Liver (tissue), 9 donors: ENCODE data around the gene FBXO47. TPM values are rescaled to one million over a fixed set of nuclear protein-coding genes. Genes with fewer than 3 reads are reported as not detected.
"Not testable (repeated sequence)": the region's sequence is repeated elsewhere in the genome, so short reads cannot be mapped to it uniquely, and the experiment has no call there.

Experiments used
- DNase-seq: peaks from one replicate; pipeline ENCODE4 v3.0.0-alpha.2; 2017; ENCODE audit warnings: low spot score
- H3K27ac ChIP-seq, 2 donors: one replicate each; pipeline ENCODE4 v1.7.0; 2013; ENCODE audit warnings: inconsistent platforms in 2 of 2, low read length in 2 of 2, control low read depth in 1 of 2, low read depth in 1 of 2, mild to moderate bottlenecking in 1 of 2
- H3K27me3 ChIP-seq, 4 donors: one replicate each; pipeline versions ENCODE4 v1.6.1 to v1.7.0; 2013; ENCODE audit warnings: low read length in 3 of 4, inconsistent platforms in 1 of 4, mild to moderate bottlenecking in 1 of 4, moderate library complexity in 1 of 4; ENCODE audit not compliant: control insufficient read depth in 4 of 4, insufficient read depth in 4 of 4
- H3K36me3 ChIP-seq, 4 donors: one replicate each; pipeline versions ENCODE4 v1.6.1 to v1.7.0; 2013; ENCODE audit warnings: low read length in 3 of 4, mild to moderate bottlenecking in 3 of 4, low read depth in 1 of 4, moderate library complexity in 1 of 4; ENCODE audit not compliant: control insufficient read depth in 4 of 4, insufficient read depth in 3 of 4
- H3K4me1 ChIP-seq, 4 donors: one replicate each; pipeline versions ENCODE4 v1.6.1 to v1.7.0; 2013; ENCODE audit warnings: low read length in 3 of 4, mild to moderate bottlenecking in 3 of 4, moderate library complexity in 1 of 4; ENCODE audit not compliant: control insufficient read depth in 4 of 4, insufficient read depth in 4 of 4
- H3K4me3 ChIP-seq, 3 donors: one replicate each; pipeline versions ENCODE4 v1.6.1 to v1.7.0; 2013; ENCODE audit warnings: low read length in 3 of 3, control low read depth in 1 of 3, low read depth in 1 of 3, mild to moderate bottlenecking in 1 of 3
- H3K9ac ChIP-seq, 2 donors: one replicate each; pipeline ENCODE4 v1.7.0; 2013; ENCODE audit warnings: low read length in 2 of 2, mild to moderate bottlenecking in 2 of 2, moderate library complexity in 2 of 2, control low read depth in 1 of 2, low read depth in 1 of 2
- H3K9me3 ChIP-seq, 4 donors: one replicate each; pipeline versions ENCODE4 v1.6.1 to v1.7.0; 2013; ENCODE audit warnings: low read length in 3 of 4; ENCODE audit not compliant: control insufficient read depth in 4 of 4
- EGR1 ChIP-seq, 2 donors: IDR thresholded peaks; 2 replicates each; pipeline ENCODE4 v1.6.1; 2016 to 2018; ENCODE audit warnings: antibody characterized with exemption in 2 of 2, low read depth in 2 of 2
- FOXA1 ChIP-seq: IDR thresholded peaks from 2 replicates; pipeline ENCODE4 v1.6.1; 2016; ENCODE audit warnings: antibody characterized with exemption
- GABPA ChIP-seq, 2 donors: IDR thresholded peaks in 1 of 2; conservative IDR thresholded peaks in 1 of 2; 2 replicates each; pipeline ENCODE4 v1.6.1; 2016; ENCODE audit warnings: antibody characterized with exemption in 2 of 2, mild to moderate bottlenecking in 1 of 2, moderate library complexity in 1 of 2
- HNF4A ChIP-seq, 2 donors: conservative IDR thresholded peaks; 2 replicates each; pipeline ENCODE4 v1.6.1; 2016; ENCODE audit warnings: antibody characterized with exemption in 2 of 2, mild to moderate bottlenecking in 2 of 2
- HNF4G ChIP-seq: IDR thresholded peaks from 2 replicates; pipeline ENCODE4 v1.6.1; 2016; ENCODE audit warnings: antibody characterized with exemption
- JUND ChIP-seq, 2 donors: IDR thresholded peaks; 2 replicates each; pipeline ENCODE4 v1.6.1; 2016; ENCODE audit warnings: antibody characterized with exemption in 2 of 2
- REST ChIP-seq: IDR thresholded peaks from 2 replicates; pipeline ENCODE4 v1.6.1; 2016; ENCODE audit warnings: antibody characterized with exemption, mild to moderate bottlenecking
- SP1 ChIP-seq: IDR thresholded peaks from 2 replicates; pipeline ENCODE4 v1.6.1; 2018; ENCODE audit warnings: antibody characterized with exemption, mild to moderate bottlenecking
- TAF1 ChIP-seq: conservative IDR thresholded peaks from 2 replicates; pipeline ENCODE4 v1.6.1; 2016; ENCODE audit warnings: antibody characterized with exemption, mild to moderate bottlenecking
- WGBS: extraction: QIAGEN DNeasy Blood & Tissue Kit; methylation state at CpG from one replicate; pipeline ENCODE4 v1.1.7; 2013; 5-methylcytosine and 5-hydroxymethylcytosine counted together
- polyA plus RNA-seq, 2 donors: library from polyadenylated mRNA; stranded (reverse) in 1 of 2; unstranded in 1 of 2; fragments of 200-250 nt in 1 of 2; fragments of >200 nt in 1 of 2; fragmentation: Nextera tagmentation in 1 of 2; extraction: Ambion mirVana in 1 of 2; gene quantifications; one replicate each; pipeline versions ENCODE4 v1.2.1 to v1.2.3, GENCODE V29; 2013 to 2015
- total RNA-seq, 2 donors: library from RNA; depleted of rRNA; stranded (reverse); fragments of >200 nt; gene quantifications; one replicate each; pipeline ENCODE4 v1.2.3, GENCODE V29; 2014
- TF ChIP-seq, protein P1 (sequence below): IDR thresholded peaks from 2 replicates; pipeline ENCODE4 v1.6.1; 2016; ENCODE audit warnings: antibody characterized with exemption
- donor health status: healthy.
- donor health status: healthy.
- donor health status: healthy.
- donor health status: healthy.
- donor health status: healthy.

The FBXO47 gene
- total and polyA plus RNA-seq, 4 donors = not detected

GRCh38 chr17:38912221-38912813, 54.9 kb downstream of the FBXO47 start (continued):
- peak; percentile 78 for TF ChIP-seq SP1
- no peak for TF ChIP-seq GABPA (IDR thresholded peaks at IDR 0.05 in 1 of 2, conservative IDR thresholded peaks at IDR 0.05 in 1 of 2)

DNA sequence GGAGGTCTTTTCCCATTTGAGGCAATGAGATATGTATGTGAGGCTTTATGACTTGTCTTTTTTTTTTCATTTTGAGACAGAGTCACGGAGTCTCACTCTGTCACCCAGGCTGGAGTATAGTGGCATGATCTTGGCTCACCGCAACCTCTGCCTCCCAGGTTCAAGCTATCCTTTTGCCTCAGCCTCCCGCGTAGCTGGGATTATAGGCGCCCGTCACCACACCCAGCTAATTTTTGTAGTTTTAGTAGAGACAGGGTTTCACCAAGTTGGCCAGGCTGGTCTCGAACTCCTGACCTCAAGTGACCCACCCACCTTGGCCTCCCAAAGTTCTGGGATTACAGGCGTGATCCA, 55.5 kb downstream of the FBXO47 start:
- H3K27me3 ChIP-seq, H3K9ac ChIP-seq, H3K9me3 ChIP-seq, H3K4me3 ChIP-seq, DNase-seq: not testable (repeated sequence)
- 94% methylated on average over 8 of the region's 8 CpGs for WGBS
- H3K27ac ChIP-seq = peak overlapping the region in 1 of 2 donors; percentile 15
- H3K4me1 ChIP-seq = peaks cover 17 to 43% (median 29%) of the 10 kb centered on the region in 4 donors
- peaks cover 10 to 17% (median 14%) of the 10 kb centered on the region in 4 donors for H3K36me3 ChIP-seq

DNA sequence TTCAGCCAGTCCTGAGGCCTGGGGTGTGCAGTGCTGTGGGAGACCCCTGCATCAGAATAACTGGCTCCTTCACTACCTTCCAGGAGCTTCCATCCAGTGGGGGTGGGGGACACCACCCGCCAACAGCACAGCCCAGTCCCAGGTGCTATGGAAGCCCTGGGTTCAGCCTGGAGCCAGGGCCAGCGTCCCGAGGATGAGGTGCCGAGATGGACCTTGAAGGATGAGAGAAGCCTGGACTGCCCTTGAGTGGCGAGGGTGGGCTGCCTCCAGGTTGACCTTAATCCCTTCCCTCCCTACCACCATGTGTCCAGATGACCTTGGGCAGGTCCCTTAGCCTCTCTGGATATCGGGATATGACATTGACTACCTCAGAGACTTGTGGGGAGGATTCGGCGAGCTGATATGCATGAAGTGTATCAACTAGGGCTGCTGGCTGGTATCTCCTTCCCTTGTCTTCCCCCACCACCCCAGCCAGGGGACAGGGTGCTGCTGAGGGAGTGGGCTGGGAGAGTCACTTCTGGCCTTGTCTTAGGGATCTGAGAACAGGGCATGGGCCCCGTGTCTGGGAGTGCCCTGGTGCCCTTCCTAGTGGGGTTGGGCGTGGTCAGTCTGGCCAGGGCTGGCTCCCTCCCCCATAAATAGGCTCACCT, 56.0 kb downstream of the FBXO47 start:
- H3K36me3 ChIP-seq = peaks cover 10 to 17% (median 13%) of the 10 kb centered on the region in 4 donors
- no peaks in the 10 kb centered on the region for H3K27me3 ChIP-seq
- no peak for TF ChIP-seq JUND (IDR thresholded peaks at IDR 0.05)
- TF ChIP-seq FOXA1 = no peak
- TF ChIP-seq EGR1 (IDR thresholded peaks at IDR 0.05; ENCODE audit: low read depth in 2 of 2) = no peak
- TF ChIP-seq GABPA (IDR thresholded peaks at IDR 0.05 in 1 of 2, conservative IDR thresholded peaks at IDR 0.05 in 1 of 2) = no peak
- TF ChIP-seq TAF1 = no peak
- no peak for TF ChIP-seq HNF4G
- no peak for TF ChIP-seq REST
- TF ChIP-seq, protein P1, sequence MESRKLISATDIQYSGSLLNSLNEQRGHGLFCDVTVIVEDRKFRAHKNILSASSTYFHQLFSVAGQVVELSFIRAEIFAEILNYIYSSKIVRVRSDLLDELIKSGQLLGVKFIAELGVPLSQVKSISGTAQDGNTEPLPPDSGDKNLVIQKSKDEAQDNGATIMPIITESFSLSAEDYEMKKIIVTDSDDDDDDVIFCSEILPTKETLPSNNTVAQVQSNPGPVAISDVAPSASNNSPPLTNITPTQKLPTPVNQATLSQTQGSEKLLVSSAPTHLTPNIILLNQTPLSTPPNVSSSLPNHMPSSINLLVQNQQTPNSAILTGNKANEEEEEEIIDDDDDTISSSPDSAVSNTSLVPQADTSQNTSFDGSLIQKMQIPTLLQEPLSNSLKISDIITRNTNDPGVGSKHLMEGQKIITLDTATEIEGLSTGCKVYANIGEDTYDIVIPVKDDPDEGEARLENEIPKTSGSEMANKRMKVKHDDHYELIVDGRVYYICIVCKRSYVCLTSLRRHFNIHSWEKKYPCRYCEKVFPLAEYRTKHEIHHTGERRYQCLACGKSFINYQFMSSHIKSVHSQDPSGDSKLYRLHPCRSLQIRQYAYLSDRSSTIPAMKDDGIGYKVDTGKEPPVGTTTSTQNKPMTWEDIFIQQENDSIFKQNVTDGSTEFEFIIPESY = no peak
- TF ChIP-seq HNF4A (conservative IDR thresholded peaks at IDR 0.05) = no peak
- no peak overlapping the region for H3K9ac ChIP-seq
- DNase-seq = no peak
- no peaks in the 10 kb centered on the region for H3K9me3 ChIP-seq
- WGBS = 92% methylated on average over 10 of the region's 10 CpGs
- peaks cover 17 to 44% (median 30%) of the 10 kb centered on the region in 4 donors for H3K4me1 ChIP-seq
- H3K27ac ChIP-seq = no peak overlapping the region
- H3K4me3 ChIP-seq = no peak overlapping the region
